Natural killer cell (primary cell): Measurements from ENCODE around the gene CCDC51. TPM values are rescaled to one million over a fixed set of nuclear protein-coding genes. Genes with fewer than 3 reads are reported as not detected.

ENCODE experiments used
- ATAC-seq, 3 donors: fragments of 150-1000 bp in 2 of 3; fragments of 200-7000 bp in 1 of 3; cut with Tn5 transposase; 1 replicate in 1 of 3; 2 replicates in 2 of 3; pipeline ENCODE4 v1.10.0; 2021; ENCODE audit warnings: mild to moderate bottlenecking in 2 of 3, moderate library complexity in 2 of 3
- DNase-seq, 2 donors: peaks; one replicate each; pipeline versions ENCODE4 v3.0.0 to v3.0.0-alpha.2; 2013 to 2021; ENCODE audit warnings: mixed read lengths in 1 of 2
- H3K27ac ChIP-seq: one replicate; pipeline ENCODE4 v1.5.1; 2013; ENCODE audit warnings: mild to moderate bottlenecking, low read length
- H3K27me3 ChIP-seq: one replicate; pipeline ENCODE4 v1.6.1; 2013; ENCODE audit warnings: low read length; ENCODE audit not compliant: control insufficient read depth, insufficient read depth
- H3K36me3 ChIP-seq: one replicate; pipeline ENCODE4 v1.6.1; 2013; ENCODE audit warnings: low read length; ENCODE audit not compliant: control insufficient read depth, insufficient read depth
- H3K4me1 ChIP-seq: one replicate; pipeline ENCODE4 v1.6.1; 2013; ENCODE audit warnings: low read length; ENCODE audit not compliant: control insufficient read depth, insufficient read depth
- H3K4me3 ChIP-seq: one replicate; pipeline ENCODE4 v1.5.1; 2013; ENCODE audit warnings: low read length
- H3K9me3 ChIP-seq: one replicate; pipeline ENCODE4 v1.6.1; 2013; ENCODE audit warnings: low read length; ENCODE audit not compliant: control insufficient read depth, insufficient read depth
- H3K27ac Mint-ChIP-seq, 2 donors: one replicate each; pipeline ENCODE4 v1.8.0; 2022; ENCODE audit warnings: mild to moderate bottlenecking in 2 of 2, mixed read lengths in 2 of 2, moderate library complexity in 1 of 2
- H3K27me3 Mint-ChIP-seq, 2 donors: one replicate each; pipeline ENCODE4 v1.8.0; 2022; ENCODE audit warnings: low read depth in 2 of 2, mixed read lengths in 2 of 2
- H3K36me3 Mint-ChIP-seq: one replicate; pipeline ENCODE4 v1.8.0; 2022; ENCODE audit warnings: mixed read lengths
- H3K4me1 Mint-ChIP-seq, 2 donors: one replicate each; pipeline ENCODE4 v1.8.0; 2022; ENCODE audit warnings: mixed read lengths in 2 of 2
- H3K4me3 Mint-ChIP-seq: one replicate; pipeline ENCODE4 v1.8.0; 2022; ENCODE audit warnings: mild to moderate bottlenecking, moderate library complexity, mixed read lengths
- H3K9me3 Mint-ChIP-seq, 2 donors: one replicate each; pipeline ENCODE4 v1.8.0; 2022; ENCODE audit warnings: mixed read lengths in 2 of 2
- WGBS: methylation state at CpG from one replicate; pipeline ENCODE4 v1.1.7; 2013; ENCODE audit warnings: missing lambda C conversion rate; ENCODE audit not compliant: insufficient coverage; 5-methylcytosine and 5-hydroxymethylcytosine counted together
- intact Hi-C: fragments of 100-400 bp; cut with micrococcal nuclease; formaldehyde crosslinking; loops from one replicate; pipeline ENCODE4 v1.14.2; 2022
- total RNA-seq, 4 donors: library from RNA; stranded (reverse); fragments of 120-200 nt in 1 of 4; gene quantifications; one replicate each; pipeline versions ENCODE4 v1.2.3 to v1.2.4, GENCODE V29; 2013 to 2022
- TF ChIP-seq, protein P1 (sequence below): fragments of 200-600 bp; IDR thresholded peaks from one replicate; pipeline ENCODE4 v1.8.0; 2022; ENCODE audit warnings: antibody characterized with exemption

The CCDC51 gene
- total RNA-seq, 3 donors from 2014 or later (not counting 1 experiment from before 2014, with no cell fraction given) = 4.4 to 8.8 (median 6.8) TPM

DNA sequence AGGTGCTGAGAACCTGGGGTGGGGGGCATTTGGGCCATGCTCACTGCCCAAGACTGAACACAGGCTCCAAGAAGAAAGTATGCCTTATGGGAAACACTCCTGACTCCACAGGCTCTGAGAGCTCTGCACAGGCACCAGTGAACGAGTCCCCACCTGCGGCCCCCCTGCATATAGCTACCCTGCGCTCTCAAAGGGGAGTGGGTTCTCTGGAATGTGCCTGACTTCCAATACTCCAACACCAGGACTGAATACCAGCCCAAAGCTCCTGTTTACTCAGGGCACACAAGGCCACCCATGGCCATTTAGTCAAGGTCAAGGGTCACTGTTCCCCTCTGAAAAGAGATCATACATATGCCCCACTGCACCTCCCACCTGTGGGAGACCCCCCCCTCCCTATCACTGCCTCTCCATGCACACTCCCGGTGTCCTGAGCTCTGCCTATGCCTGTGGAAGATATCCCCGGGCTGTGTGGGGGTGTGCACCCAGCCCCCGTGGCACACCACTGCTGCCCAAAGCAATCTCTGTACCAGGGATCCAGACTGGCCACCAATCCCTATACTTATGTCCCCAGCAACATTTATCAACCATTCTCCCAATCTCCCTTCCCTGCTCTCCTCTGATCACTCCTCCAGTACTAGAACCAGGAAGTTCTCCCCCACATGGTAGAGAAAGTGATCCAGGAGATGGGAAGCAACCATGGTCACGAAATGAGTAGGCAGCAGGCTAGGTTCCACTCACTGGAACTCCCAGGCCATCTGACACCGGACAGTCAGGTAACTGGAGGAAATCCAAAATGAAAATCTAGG, 8.5 kb downstream of the CCDC51 start:
- Mint-ChIP-seq H3K27ac (peak overlapping the region in 1 of 2 donors; percentile 89), H3K36me3 (no peaks in the 10 kb centered on the region), H3K9me3 (no peaks in the 10 kb centered on the region), H3K4me1 (peaks cover 0 to 38% of the 10 kb centered on the region in 2 donors), H3K4me3 (peak overlapping the region; percentile 68), H3K27me3 (peaks cover 0 to 5% of the 10 kb centered on the region in 2 donors)
- H3K4me1 ChIP-seq = peaks cover 54% of the 10 kb centered on the region
- intact Hi-C loops = no loop called here
- DNase-seq (no peak), ATAC-seq (no peak)
- TF ChIP-seq, protein P1, sequence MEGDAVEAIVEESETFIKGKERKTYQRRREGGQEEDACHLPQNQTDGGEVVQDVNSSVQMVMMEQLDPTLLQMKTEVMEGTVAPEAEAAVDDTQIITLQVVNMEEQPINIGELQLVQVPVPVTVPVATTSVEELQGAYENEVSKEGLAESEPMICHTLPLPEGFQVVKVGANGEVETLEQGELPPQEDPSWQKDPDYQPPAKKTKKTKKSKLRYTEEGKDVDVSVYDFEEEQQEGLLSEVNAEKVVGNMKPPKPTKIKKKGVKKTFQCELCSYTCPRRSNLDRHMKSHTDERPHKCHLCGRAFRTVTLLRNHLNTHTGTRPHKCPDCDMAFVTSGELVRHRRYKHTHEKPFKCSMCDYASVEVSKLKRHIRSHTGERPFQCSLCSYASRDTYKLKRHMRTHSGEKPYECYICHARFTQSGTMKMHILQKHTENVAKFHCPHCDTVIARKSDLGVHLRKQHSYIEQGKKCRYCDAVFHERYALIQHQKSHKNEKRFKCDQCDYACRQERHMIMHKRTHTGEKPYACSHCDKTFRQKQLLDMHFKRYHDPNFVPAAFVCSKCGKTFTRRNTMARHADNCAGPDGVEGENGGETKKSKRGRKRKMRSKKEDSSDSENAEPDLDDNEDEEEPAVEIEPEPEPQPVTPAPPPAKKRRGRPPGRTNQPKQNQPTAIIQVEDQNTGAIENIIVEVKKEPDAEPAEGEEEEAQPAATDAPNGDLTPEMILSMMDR = no peak
- no peak overlapping the region for H3K4me3 ChIP-seq
- H3K36me3 ChIP-seq = peaks cover 11% of the 10 kb centered on the region
- H3K27me3 ChIP-seq = no peaks in the 10 kb centered on the region
- H3K27ac ChIP-seq = no peak overlapping the region
- 97% methylated on average over 8 of the region's 8 CpGs for WGBS
- no peaks in the 10 kb centered on the region for H3K9me3 ChIP-seq

GRCh38 chr3:48430708-48431101, 9.2 kb downstream of the CCDC51 start:
- Histone ChIP-seq H3K27ac (no peak overlapping the region), H3K36me3 (peaks cover 11% of the 10 kb centered on the region), H3K9me3 (no peaks in the 10 kb centered on the region), H3K27me3 (no peaks in the 10 kb centered on the region), H3K4me1 (peaks cover 47% of the 10 kb centered on the region), H3K4me3 (no peak overlapping the region)
- WGBS = 85% methylated on average over 1 of the region's 1 CpG
- no peak for DNase-seq
- intact Hi-C loops = no loop called here
- no peak for ATAC-seq
- H3K9me3 Mint-ChIP-seq = no peaks in the 10 kb centered on the region
- TF ChIP-seq, protein P1 = no peak
- H3K27ac Mint-ChIP-seq = peak overlapping the region in 1 of 2 donors; percentile 89
- peak overlapping the region; percentile 68 for H3K4me3 Mint-ChIP-seq
- peaks cover 0 to 5% of the 10 kb centered on the region in 2 donors for H3K27me3 Mint-ChIP-seq
- H3K4me1 Mint-ChIP-seq = peaks cover 0 to 38% of the 10 kb centered on the region in 2 donors
- no peaks in the 10 kb centered on the region for H3K36me3 Mint-ChIP-seq

GRCh38 chr3:48429960-48430707, 9.8 kb downstream of the CCDC51 start, which contains the start of gene PLXNB1:
Gene PLXNB1, minus strand, starts transcription at chr3:48430086. Its CDS starts 5,475 bp downstream, at chr3:48424611.
- H3K4me3 Mint-ChIP-seq = peak within 1 kb of the TSS; percentile 74
- Histone ChIP-seq H3K9me3 (no peaks in the 10 kb centered on the region), H3K27ac (no peak within 1 kb of the TSS), H3K4me1 (peaks cover 46% of the 10 kb centered on the region), H3K27me3 (no peaks in the 10 kb centered on the region), H3K36me3 (peaks cover 11% of the 10 kb centered on the region), H3K4me3 (peak within 1 kb of the TSS; percentile 50)
- peak within 1 kb of the TSS in 1 of 2 donors; percentile 89 for H3K27ac Mint-ChIP-seq
- ATAC-seq (peak in 2 of 3 donors; percentile 26 to 36), DNase-seq (peak in 1 of 2 donors; percentile 38)
- TF ChIP-seq, protein P1 = no peak
- H3K9me3 Mint-ChIP-seq = no peaks in the 10 kb centered on the region
- WGBS = 25% methylated on average over 14 of the region's 15 CpGs
- H3K36me3 Mint-ChIP-seq = no peaks in the 10 kb centered on the region
- intact Hi-C loops = no loop called here
- peaks cover 0 to 38% of the 10 kb centered on the region in 2 donors for H3K4me1 Mint-ChIP-seq
- peaks cover 0 to 5% of the 10 kb centered on the region in 2 donors for H3K27me3 Mint-ChIP-seq
